Large intestine (tissue), 3 donors: ENCODE data around the gene NCKAP5. TPM values are rescaled to one million over a fixed set of nuclear protein-coding genes. Genes with fewer than 3 reads are reported as not detected.

ENCODE experiments used
- DNase-seq, 2 donors: peaks; one replicate each; pipeline versions ENCODE4 v3.0.0 to v3.0.0-alpha.2; 2013
- H3K27ac ChIP-seq: one replicate; pipeline ENCODE4 v1.5.1; 2013; ENCODE audit warnings: low read length
- H3K27me3 ChIP-seq: 2 replicates; pipeline ENCODE4 v1.6.1; 2013; ENCODE audit warnings: low read length; ENCODE audit not compliant: control insufficient read depth, insufficient read depth
- H3K36me3 ChIP-seq: 2 replicates; pipeline ENCODE4 v1.6.1; 2013; ENCODE audit warnings: low read length; ENCODE audit not compliant: control insufficient read depth, insufficient read depth
- H3K4me1 ChIP-seq: one replicate; pipeline ENCODE4 v1.6.1; 2013; ENCODE audit warnings: low read length; ENCODE audit not compliant: control insufficient read depth, insufficient read depth
- H3K4me3 ChIP-seq: one replicate; pipeline ENCODE4 v1.5.1; 2013; ENCODE audit warnings: low read length
- H3K9me3 ChIP-seq: one replicate; pipeline ENCODE4 v1.6.1; 2013; ENCODE audit warnings: mild to moderate bottlenecking, low read depth, low read length, moderate library complexity; ENCODE audit not compliant: control insufficient read depth
- WGBS: methylation state at CpG from one replicate; pipeline ENCODE4 v1.1.5; 2013; ENCODE audit warnings: low lambda C conversion rate; ENCODE audit not compliant: insufficient coverage; 5-methylcytosine and 5-hydroxymethylcytosine counted together
- polyA plus RNA-seq: library from polyadenylated mRNA; unstranded; fragments of 120-200 nt; gene quantifications from one replicate; pipeline ENCODE4 v1.2.1, GENCODE V29; 2013

The NCKAP5 gene
- polyA plus RNA-seq, 1 donor = 4.3 TPM

DNA sequence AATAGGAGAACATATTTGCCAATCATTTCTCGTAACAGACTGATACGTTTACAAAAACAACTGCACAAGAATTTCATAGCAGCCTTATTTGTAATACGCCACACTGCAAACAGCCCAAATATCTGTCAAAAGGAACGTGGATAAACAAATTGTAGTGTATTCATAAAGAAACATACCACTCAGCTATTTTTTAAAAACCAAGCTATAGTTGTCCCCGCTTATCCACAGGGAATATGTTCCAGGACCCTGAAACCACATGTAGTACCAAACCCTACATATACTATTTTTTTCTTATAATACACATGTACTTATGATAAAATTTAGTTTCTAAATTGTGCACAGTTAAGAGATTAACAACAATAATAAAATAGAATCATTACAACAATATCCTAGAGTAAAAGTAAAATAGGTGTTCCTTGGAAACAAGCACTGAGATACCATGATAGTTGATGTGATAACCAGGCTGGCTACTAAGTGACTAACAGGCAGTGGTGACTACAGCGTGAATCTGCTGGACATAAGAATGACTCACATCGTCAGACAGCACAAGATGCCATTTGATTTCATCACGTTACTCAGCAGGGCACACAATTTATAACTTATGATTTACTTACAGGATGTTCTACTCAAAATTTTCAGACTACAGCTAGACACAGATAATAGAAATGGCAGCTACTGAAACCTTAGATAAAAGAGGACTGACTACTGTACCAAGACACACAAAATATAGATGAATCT, 367.4 kb downstream of the NCKAP5 start:
- 95% methylated on average over 5 of the region's 8 CpGs for WGBS
- H3K9me3 ChIP-seq = no peaks in the 10 kb centered on the region
- no peaks in the 10 kb centered on the region for H3K4me1 ChIP-seq
- DNase-seq = no peak
- no peaks in the 10 kb centered on the region for H3K27me3 ChIP-seq
- no peak overlapping the region for H3K27ac ChIP-seq
- H3K4me3 ChIP-seq = no peak overlapping the region
- no peaks in the 10 kb centered on the region for H3K36me3 ChIP-seq

DNA sequence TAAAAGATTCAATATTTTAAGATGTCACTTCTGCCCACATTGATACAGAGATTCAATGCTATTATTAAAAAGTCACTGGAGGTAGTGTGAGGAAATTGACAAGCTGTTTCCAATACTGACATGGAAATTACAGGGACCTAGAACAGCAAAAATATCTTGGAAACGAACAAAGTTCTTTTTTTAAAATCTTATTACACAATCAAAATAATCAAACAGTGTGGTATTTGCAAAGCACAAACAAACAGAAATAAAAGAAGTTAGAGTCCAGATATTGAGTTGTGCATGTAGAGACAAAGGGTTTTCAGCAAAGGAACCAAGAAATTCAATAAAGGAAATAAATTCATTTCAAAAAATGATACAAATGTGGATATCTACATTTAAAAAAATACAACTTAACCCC, 369.6 kb downstream of the NCKAP5 start:
- Histone ChIP-seq H3K9me3 (no peaks in the 10 kb centered on the region), H3K4me1 (no peaks in the 10 kb centered on the region), H3K27me3 (no peaks in the 10 kb centered on the region), H3K27ac (no peak overlapping the region), H3K4me3 (no peak overlapping the region), H3K36me3 (no peaks in the 10 kb centered on the region)
- 67% methylated on average over 1 of the region's 1 CpG for WGBS
- no peak for DNase-seq

DNA sequence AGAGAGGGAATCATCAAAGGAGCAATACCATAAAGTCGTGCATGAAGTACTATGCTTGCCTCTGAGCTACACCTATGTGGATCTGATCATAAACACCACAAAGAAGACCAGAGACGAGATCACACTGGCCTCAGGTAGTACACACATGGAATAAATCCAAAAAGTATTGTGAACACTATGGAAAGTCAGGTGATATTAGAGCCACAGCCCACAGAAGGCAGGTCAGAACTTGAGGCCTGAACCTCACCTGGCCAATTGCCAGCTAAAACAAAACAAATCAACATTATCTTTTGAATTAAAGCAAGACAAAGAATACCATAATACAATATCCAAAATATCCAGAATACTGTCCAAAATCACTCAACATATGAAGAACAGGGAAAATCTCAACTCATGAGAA, 371.1 kb downstream of the NCKAP5 start:
- Histone ChIP-seq H3K36me3 (no peaks in the 10 kb centered on the region), H3K27me3 (no peaks in the 10 kb centered on the region), H3K4me1 (no peaks in the 10 kb centered on the region), H3K9me3 (no peaks in the 10 kb centered on the region), H3K4me3 (no peak overlapping the region), H3K27ac (no peak overlapping the region)
- no CpG with 5 or more reads among the region's 2 CpGs for WGBS
- no peak for DNase-seq

- no peak overlapping the region for H3K27ac ChIP-seq
- no peaks in the 10 kb centered on the region for H3K4me1 ChIP-seq
- H3K36me3 ChIP-seq = no peaks in the 10 kb centered on the region
- H3K27me3 ChIP-seq = no peaks in the 10 kb centered on the region
- H3K4me3 ChIP-seq = no peak overlapping the region
- H3K9me3 ChIP-seq = no peaks in the 10 kb centered on the region
- 100% methylated on average over 1 of the region's 5 CpGs for WGBS
- DNase-seq = peak in 1 of 2 donors; percentile 23
Observed at GRCh38 chr2:133194777-133195335, 373.4 kb downstream of the NCKAP5 start.

- 80% methylated on average over 3 of the region's 4 CpGs for WGBS
Observed at GRCh38 chr2:133194362-133194655, 374.0 kb downstream of the NCKAP5 start.

DNA sequence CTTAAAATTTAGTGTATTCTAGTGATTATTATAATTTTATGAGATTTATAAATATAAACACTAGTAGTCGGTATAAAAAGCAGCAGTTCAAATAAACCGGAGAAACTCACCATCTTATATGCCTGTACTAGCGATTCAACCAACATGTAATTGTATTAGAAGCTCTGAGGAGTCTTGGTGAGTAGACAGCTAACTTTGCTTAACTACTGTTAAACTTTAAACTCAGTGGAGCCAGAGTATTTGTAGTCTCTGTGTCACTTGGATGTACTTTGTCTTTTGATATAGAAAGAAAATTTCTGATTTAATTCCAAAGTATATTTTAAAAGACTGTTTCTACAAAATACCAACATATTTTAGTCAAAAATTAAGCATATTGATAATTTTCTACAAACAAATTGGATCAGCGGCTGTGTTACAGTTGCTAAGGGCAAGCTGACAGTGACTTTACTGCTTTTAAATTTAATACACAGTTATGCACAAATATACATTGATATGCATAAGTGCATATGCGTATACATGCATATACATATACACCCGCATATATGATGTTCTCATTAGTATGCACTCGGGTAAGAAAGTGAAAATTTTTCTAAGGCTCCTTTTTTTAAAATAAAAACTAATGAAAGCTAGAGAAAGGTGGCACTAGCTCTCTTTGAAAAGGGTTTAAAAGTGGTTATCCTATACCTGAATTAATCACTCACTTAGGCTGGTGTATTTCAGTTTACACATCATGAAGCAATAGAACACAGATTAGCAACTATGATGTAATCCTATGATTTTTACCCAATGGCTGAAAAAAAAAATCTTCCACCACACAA, 374.5 kb downstream of the NCKAP5 start:
- H3K36me3 ChIP-seq = no peaks in the 10 kb centered on the region
- H3K4me1 ChIP-seq = no peaks in the 10 kb centered on the region
- 65% methylated on average over 4 of the region's 7 CpGs for WGBS
- H3K27ac ChIP-seq = no peak overlapping the region
- no peaks in the 10 kb centered on the region for H3K27me3 ChIP-seq
- H3K4me3 ChIP-seq = no peak overlapping the region
- no peaks in the 10 kb centered on the region for H3K9me3 ChIP-seq
- DNase-seq = no peak

More at GRCh38 chr2:133194362-133194655, 374.0 kb downstream of the NCKAP5 start:
- Histone ChIP-seq H3K4me1 (no peaks in the 10 kb centered on the region), H3K36me3 (no peaks in the 10 kb centered on the region), H3K27ac (no peak overlapping the region), H3K4me3 (no peak overlapping the region), H3K27me3 (no peaks in the 10 kb centered on the region), H3K9me3 (no peaks in the 10 kb centered on the region)
- DNase-seq = no peak

DNA sequence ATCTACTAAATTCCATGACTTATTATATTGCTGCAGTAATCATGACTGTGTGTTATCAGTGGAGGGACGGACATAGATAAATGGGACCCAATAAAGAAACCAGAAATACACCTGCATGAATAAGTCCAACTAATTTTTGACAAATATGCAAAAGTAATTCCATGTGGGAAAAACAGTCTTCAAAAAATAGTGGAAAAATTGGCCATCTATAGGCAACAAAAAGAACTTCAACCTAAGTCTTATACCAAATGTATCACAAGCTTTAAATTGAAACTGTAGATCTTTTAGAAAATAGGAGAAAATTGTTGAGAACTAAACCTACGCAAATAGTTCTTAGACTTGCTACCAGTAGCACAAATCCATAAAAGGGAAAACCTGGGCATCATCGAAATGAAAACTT, 376.2 kb downstream of the NCKAP5 start:
- Histone ChIP-seq H3K9me3 (no peaks in the 10 kb centered on the region), H3K4me1 (no peaks in the 10 kb centered on the region), H3K4me3 (no peak overlapping the region), H3K27ac (no peak overlapping the region), H3K27me3 (no peaks in the 10 kb centered on the region), H3K36me3 (no peaks in the 10 kb centered on the region)
- 75% methylated on average over 2 of the region's 3 CpGs for WGBS
- no peak for DNase-seq

DNA sequence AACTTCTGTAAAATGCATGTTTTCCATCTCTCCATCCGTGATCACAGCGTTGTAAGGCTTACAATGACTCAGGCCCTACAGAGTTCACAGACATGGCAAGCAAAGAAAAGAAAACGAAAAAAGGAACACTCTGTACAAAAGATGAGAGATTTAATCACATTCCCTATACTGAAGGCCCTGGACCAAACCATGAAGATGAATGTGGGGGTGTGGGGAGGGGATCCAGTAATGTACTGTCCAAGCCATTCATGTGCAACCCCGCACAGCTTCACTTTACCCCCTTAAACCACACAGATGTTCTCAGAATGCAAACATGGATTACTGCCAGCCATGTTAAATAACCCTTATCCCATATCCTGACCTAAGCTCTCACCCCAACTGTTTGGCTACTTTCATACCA, 391.1 kb downstream of the NCKAP5 start:
- no peak for DNase-seq
- 71% methylated on average over 1 of the region's 4 CpGs for WGBS

GRCh38 chr2:133175926-133176325, 392.3 kb downstream of the NCKAP5 start:
- no peaks in the 10 kb centered on the region for H3K27me3 ChIP-seq
- H3K4me1 ChIP-seq = no peaks in the 10 kb centered on the region
- no peak for DNase-seq
- no peak overlapping the region for H3K27ac ChIP-seq
- no peaks in the 10 kb centered on the region for H3K36me3 ChIP-seq
- no peaks in the 10 kb centered on the region for H3K9me3 ChIP-seq
- WGBS = 100% methylated on average over 1 of the region's 3 CpGs
- no peak overlapping the region for H3K4me3 ChIP-seq

More for the DNA sequence above, 391.1 kb downstream of the NCKAP5 start:
- H3K27me3 ChIP-seq = no peaks in the 10 kb centered on the region
- no peaks in the 10 kb centered on the region for H3K9me3 ChIP-seq
- no peaks in the 10 kb centered on the region for H3K36me3 ChIP-seq
- no peaks in the 10 kb centered on the region for H3K4me1 ChIP-seq
- no peak overlapping the region for H3K27ac ChIP-seq
- no peak overlapping the region for H3K4me3 ChIP-seq

GRCh38 chr2:133173224-133173623, 395.0 kb downstream of the NCKAP5 start:
- no peak for DNase-seq
- Histone ChIP-seq H3K27me3 (no peaks in the 10 kb centered on the region), H3K36me3 (no peaks in the 10 kb centered on the region), H3K4me3 (no peak overlapping the region), H3K4me1 (no peaks in the 10 kb centered on the region), H3K27ac (no peak overlapping the region), H3K9me3 (no peaks in the 10 kb centered on the region)
